Smooth muscle cell (in vitro differentiated cells): Measurements from ENCODE around the gene KCTD20. TPM values are rescaled to one million over a fixed set of nuclear protein-coding genes. Genes with fewer than 3 reads are reported as not detected.

Experiments
- DNase-seq: peaks from one replicate; lab custom pipeline; 2025; ENCODE audit not compliant: unreplicated experiment; lab: John Stamatoyannopoulos, UW
- H2AFZ ChIP-seq: fragments of 200-600 bp; sonication (generic); 2 replicates; pipeline ENCODE4 v1.6.0; 2016; ENCODE audit warnings: antibody characterized with exemption, low read depth, mild to moderate bottlenecking
- H3F3A ChIP-seq: fragments of 200-600 bp; sonication (generic); 2 replicates; pipeline ENCODE4 v1.6.0; 2017; ENCODE audit warnings: antibody characterized with exemption, low read depth
- H3K27ac ChIP-seq: fragments of 200-600 bp; sonication (generic); 2 replicates; pipeline ENCODE4 v1.5.1; 2016; ENCODE audit warnings: low read depth, mild to moderate bottlenecking
- H3K27me3 ChIP-seq: fragments of 200-600 bp; sonication (generic); 2 replicates; pipeline ENCODE4 v1.6.1; 2016; ENCODE audit warnings: low read depth, mild to moderate bottlenecking
- H3K36me3 ChIP-seq: fragments of 200-600 bp; sonication (generic); 2 replicates; pipeline ENCODE4 v1.5.1; 2016; ENCODE audit warnings: low read depth
- H3K4me1 ChIP-seq: fragments of 200-600 bp; sonication (generic); 2 replicates; pipeline ENCODE4 v1.5.1; 2016; ENCODE audit warnings: low read depth
- H3K4me2 ChIP-seq: fragments of 200-600 bp; sonication (generic); 2 replicates; pipeline ENCODE4 v1.6.0; 2016; ENCODE audit warnings: mild to moderate bottlenecking
- H3K4me3 ChIP-seq: fragments of 200-600 bp; sonication (generic); 2 replicates; pipeline ENCODE4 v1.5.1; 2016; ENCODE audit warnings: mild to moderate bottlenecking
- H3K79me2 ChIP-seq: fragments of 200-600 bp; sonication (generic); 2 replicates; pipeline ENCODE4 v1.6.0; 2016; ENCODE audit warnings: low read depth, mild to moderate bottlenecking
- H3K9ac ChIP-seq: fragments of 200-600 bp; sonication (generic); 2 replicates; pipeline ENCODE4 v1.6.0; 2016; ENCODE audit warnings: low read depth
- H3K9me3 ChIP-seq: fragments of 200-600 bp; sonication (generic); replicated peaks from 2 replicates; pipeline ENCODE4 v1.5.1; 2016; ENCODE audit warnings: low read depth
- H4K20me1 ChIP-seq: fragments of 200-600 bp; sonication (generic); 2 replicates; pipeline ENCODE4 v1.6.0; 2016; ENCODE audit warnings: low read depth
- CTCF ChIP-seq: fragments of 200-600 bp; sonication (generic); IDR thresholded peaks from 2 replicates; pipeline ENCODE4 v1.5.1; 2017; ENCODE audit warnings: borderline replicate concordance, mild to moderate bottlenecking, antibody characterized with exemption; ENCODE audit not compliant: insufficient read depth, poor library complexity, severe bottlenecking
- whole genome bisulfite sequencing: methylation state at CpG from one replicate; pipeline ENCODE4 v1.1.7; 2016; ENCODE audit warnings: low lambda C conversion rate; 5-methylcytosine and 5-hydroxymethylcytosine counted together
- polyA plus RNA-seq: library from polyadenylated mRNA; unstranded; fragments of >200 nt; fragmentation: Nextera tagmentation; extraction: Ambion mirVana; gene quantifications from 2 replicates; pipeline ENCODE4 v1.2.1, GENCODE V29; 2016
- total RNA-seq: library from RNA; depleted of rRNA; stranded (reverse); fragments of >200 nt; gene quantifications from 2 replicates; pipeline ENCODE4 v1.2.3, GENCODE V29; 2014

The KCTD20 gene
- total and polyA plus RNA-seq, 2 experiments from 2014 or later: 31.3 to 54.9 TPM

- 100% methylated on average over 3 of the region's 3 CpGs for WGBS
- Histone ChIP-seq H4K20me1 (peaks cover 87% of the 10 kb centered on the region), H2AFZ (no peak overlapping the region), H3K4me2 (no peak overlapping the region), H3K79me2 (peaks cover 86% of the 10 kb centered on the region), H3K4me3 (no peak overlapping the region), H3K27me3 (no peaks in the 10 kb centered on the region), H3K36me3 (peaks cover 5% of the 10 kb centered on the region), H3K27ac (no peak overlapping the region), H3K9ac (no peak overlapping the region), H3F3A (peaks cover 5% of the 10 kb centered on the region), H3K4me1 (no peaks in the 10 kb centered on the region), H3K9me3 (no peaks in the 10 kb centered on the region)
- TF ChIP-seq CTCF: no peak
- no peak for DNase-seq
Observed at GRCh38 chr6:36467625-36468024, 24.8 kb downstream of the KCTD20 start.

- DNase-seq: no peak
- no peaks in the 10 kb centered on the region for H3K9me3 ChIP-seq
- H3F3A ChIP-seq: no peaks in the 10 kb centered on the region
- no peak overlapping the region for H3K4me3 ChIP-seq
- WGBS: 88% methylated on average over 6 of the region's 6 CpGs
- H3K36me3 ChIP-seq: peaks cover 5% of the 10 kb centered on the region
- H2AFZ ChIP-seq: no peak overlapping the region
- H3K27ac ChIP-seq: no peak overlapping the region
- no peak overlapping the region for H3K9ac ChIP-seq
- H3K4me2 ChIP-seq: no peak overlapping the region
- no peak for TF ChIP-seq CTCF
- H3K27me3 ChIP-seq: no peaks in the 10 kb centered on the region
- peaks cover 70% of the 10 kb centered on the region for H3K79me2 ChIP-seq
- H4K20me1 ChIP-seq: peaks cover 83% of the 10 kb centered on the region
- no peaks in the 10 kb centered on the region for H3K4me1 ChIP-seq
Observed at GRCh38 chr6:36469148-36469661, 26.4 kb downstream of the KCTD20 start.

- Histone ChIP-seq H3K4me3 (no peak overlapping the region), H3K9me3 (no peaks in the 10 kb centered on the region), H3K79me2 (peaks cover 62% of the 10 kb centered on the region), H3K36me3 (peaks cover 5% of the 10 kb centered on the region), H4K20me1 (peaks cover 83% of the 10 kb centered on the region), H3F3A (no peaks in the 10 kb centered on the region), H3K4me1 (no peaks in the 10 kb centered on the region), H2AFZ (no peak overlapping the region), H3K27ac (no peak overlapping the region), H3K4me2 (no peak overlapping the region), H3K27me3 (no peaks in the 10 kb centered on the region), H3K9ac (no peak overlapping the region)
- DNase-seq: no peak
- 99% methylated on average over 3 of the region's 3 CpGs for WGBS
- TF ChIP-seq CTCF: no peak
Observed at GRCh38 chr6:36469946-36470345, 27.1 kb downstream of the KCTD20 start.

DNA sequence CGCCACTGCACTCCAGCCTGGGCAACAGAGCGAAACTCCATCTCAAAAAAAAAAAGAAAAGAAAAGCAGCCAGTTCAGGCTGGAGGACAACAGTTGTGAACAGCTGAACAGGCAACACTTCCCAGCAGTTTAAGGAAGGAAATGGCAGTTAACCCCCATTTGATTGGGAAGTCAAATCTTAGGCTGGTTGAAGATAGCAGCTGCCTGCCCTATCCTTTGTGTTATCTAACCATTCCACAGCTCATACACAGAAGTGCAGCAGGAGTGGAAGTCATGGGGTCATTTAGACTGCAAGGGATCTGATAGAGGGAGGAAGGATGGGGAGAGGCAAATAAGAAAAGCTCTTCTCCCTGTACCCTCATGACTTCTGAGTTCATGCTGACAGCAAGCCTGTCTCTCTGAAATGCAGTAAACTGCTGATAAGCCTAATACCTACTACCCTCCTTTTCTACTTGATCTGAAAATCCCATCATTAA, 35.3 kb downstream of the KCTD20 start:
- no peak overlapping the region for H3K4me3 ChIP-seq
- H2AFZ ChIP-seq: no peak overlapping the region
- H3K9me3 ChIP-seq: no peaks in the 10 kb centered on the region
- H3K4me2 ChIP-seq: no peak overlapping the region
- H3K9ac ChIP-seq: no peak overlapping the region
- peaks cover 12% of the 10 kb centered on the region for H3K36me3 ChIP-seq
- peaks cover 66% of the 10 kb centered on the region for H4K20me1 ChIP-seq
- peaks cover 4% of the 10 kb centered on the region for H3K79me2 ChIP-seq
- H3K27me3 ChIP-seq: no peaks in the 10 kb centered on the region
- H3K4me1 ChIP-seq: no peaks in the 10 kb centered on the region
- H3F3A ChIP-seq: no peaks in the 10 kb centered on the region
- no peak for TF ChIP-seq CTCF
- no peak overlapping the region for H3K27ac ChIP-seq
- 100% methylated on average over 2 of the region's 2 CpGs for WGBS
- DNase-seq: no peak
